ENCODE data around the gene BRCA2.

The BRCA2 gene

GRCh38 chr13:32315238-32316027, at the start of gene BRCA2, which contains the start of gene ZAR1L:
Gene BRCA2, plus strand, starts transcription at chr13:32315508. Its CDS starts 953 bp downstream, at chr13:32316461.
Gene ZAR1L, minus strand, starts transcription at chr13:32315363. Its CDS starts 3,438 bp downstream, at chr13:32311925.
- TF ChIP-seq CTCF (IDR thresholded peaks at IDR 0.05; ENCODE audit: extremely low read depth, missing control alignments), result no peak
- peak; percentile 87 for DNase-seq (ENCODE audit: low spot score)

GRCh38 chr13:32265726-32266125, 49.6 kb upstream of the BRCA2 start:
- DNase-seq (ENCODE audit: low spot score), result no peak
- TF ChIP-seq CTCF (IDR thresholded peaks at IDR 0.05; ENCODE audit: extremely low read depth, missing control alignments), result no peak

- no peak for TF ChIP-seq CTCF (IDR thresholded peaks at IDR 0.05; ENCODE audit: extremely low read depth, missing control alignments)
- no peak for DNase-seq (ENCODE audit: low spot score)
Observed at GRCh38 chr13:32266130-32266529, 49.2 kb upstream of the BRCA2 start.

- DNase-seq (ENCODE audit: low spot score), result peak; percentile 27
- TF ChIP-seq CTCF (IDR thresholded peaks at IDR 0.05; ENCODE audit: extremely low read depth, missing control alignments), result peak; percentile 41
Observed at GRCh38 chr13:32267836-32268439, 47.4 kb upstream of the BRCA2 start.

- no peak for DNase-seq (ENCODE audit: low spot score)
- no peak for TF ChIP-seq CTCF (IDR thresholded peaks at IDR 0.05; ENCODE audit: extremely low read depth, missing control alignments)
Observed at GRCh38 chr13:32272021-32272683, 43.2 kb upstream of the BRCA2 start.

- no peak for TF ChIP-seq CTCF (IDR thresholded peaks at IDR 0.05; ENCODE audit: extremely low read depth, missing control alignments)
- DNase-seq (ENCODE audit: low spot score), result no peak
Observed at GRCh38 chr13:32277839-32278238, 37.5 kb upstream of the BRCA2 start.

GRCh38 chr13:32278426-32278825, 36.9 kb upstream of the BRCA2 start:
- TF ChIP-seq CTCF (IDR thresholded peaks at IDR 0.05; ENCODE audit: extremely low read depth, missing control alignments), result no peak
- peak; percentile 18 for DNase-seq (ENCODE audit: low spot score)
